Spinal cord (tissue), 10 donors: ENCODE results near the gene PLXND1. TPM values are rescaled to one million over a fixed set of nuclear protein-coding genes. Genes with fewer than 3 reads are reported as not detected.
A peak's percentile ranks its signal among the peaks of the same experiment; 100 is the strongest.

Experiments
- DNase-seq, 6 donors: peaks; one replicate each; pipeline versions ENCODE4 v3.0.0 to v3.0.0-alpha.2; 2013 to 2015; ENCODE audit warnings: low spot score in 6 of 6, low read depth in 4 of 6
- H3K27ac ChIP-seq: one replicate; pipeline ENCODE4 v1.5.1; 2013; ENCODE audit warnings: low read depth, low read length, control low read depth
- H3K27me3 ChIP-seq: one replicate; pipeline ENCODE4 v1.6.1; 2013; ENCODE audit warnings: low read length; ENCODE audit not compliant: control insufficient read depth, insufficient read depth
- H3K36me3 ChIP-seq: one replicate; pipeline ENCODE4 v1.6.1; 2013; ENCODE audit warnings: low read length; ENCODE audit not compliant: control insufficient read depth, insufficient read depth
- H3K4me1 ChIP-seq: one replicate; pipeline ENCODE4 v1.6.1; 2013; ENCODE audit warnings: low read length; ENCODE audit not compliant: control insufficient read depth, insufficient read depth
- H3K4me3 ChIP-seq: one replicate; pipeline ENCODE4 v1.5.1; 2013; ENCODE audit warnings: low read depth, low read length, control low read depth
- H3K9me3 ChIP-seq: one replicate; pipeline ENCODE4 v1.6.1; 2013; ENCODE audit warnings: low read length; ENCODE audit not compliant: control insufficient read depth, insufficient read depth
- whole genome bisulfite sequencing: methylation state at CpG from one replicate; pipeline ENCODE4 v1.1.5; 2013; ENCODE audit warnings: missing lambda C conversion rate; ENCODE audit not compliant: insufficient coverage; 5-methylcytosine and 5-hydroxymethylcytosine counted together
- polyA plus RNA-seq, 2 donors: library from polyadenylated mRNA; unstranded; fragments of 120-200 nt; gene quantifications; one replicate each; pipeline ENCODE4 v1.2.1, GENCODE V29; 2013; ENCODE audit not compliant: insufficient read length in 2 of 2
- total RNA-seq, 2 donors: library from RNA; depleted of rRNA in 1 of 2; stranded (reverse); fragments of 120-200 nt in 1 of 2; fragments of >200 nt in 1 of 2; gene quantifications; one replicate each; pipeline versions ENCODE4 v1.2.3 to v1.2.4, GENCODE V29; 2013 to 2014
- donor health status: healthy.

The PLXND1 gene
- total and polyA plus RNA-seq, 4 donors = 59.0 to 110 (median 65.9) TPM

DNA sequence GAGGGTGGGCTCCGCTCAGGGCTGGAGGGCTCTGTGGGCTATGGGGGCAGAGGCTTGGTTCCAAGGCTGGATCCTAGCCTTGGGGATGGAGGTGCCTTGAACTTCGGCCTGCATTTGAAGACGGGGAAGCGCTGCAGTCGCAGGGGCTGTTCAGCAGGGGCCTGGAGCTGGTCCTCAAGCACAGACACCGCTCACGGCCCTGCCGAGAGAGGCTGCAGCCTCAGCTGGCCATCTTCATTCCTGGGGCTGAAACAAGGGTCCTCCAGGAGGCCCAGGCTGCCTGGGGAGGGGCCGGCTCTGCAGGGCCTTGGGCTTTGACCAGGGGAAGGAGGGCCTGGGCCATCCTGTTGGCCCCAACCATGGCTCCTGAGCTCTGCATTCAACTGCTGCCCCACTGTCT lies 25.6 kb upstream of the PLXND1 start:
- 86% methylated on average over 9 of the region's 9 CpGs for WGBS
- no peaks in the 10 kb centered on the region for H3K9me3 ChIP-seq

DNA sequence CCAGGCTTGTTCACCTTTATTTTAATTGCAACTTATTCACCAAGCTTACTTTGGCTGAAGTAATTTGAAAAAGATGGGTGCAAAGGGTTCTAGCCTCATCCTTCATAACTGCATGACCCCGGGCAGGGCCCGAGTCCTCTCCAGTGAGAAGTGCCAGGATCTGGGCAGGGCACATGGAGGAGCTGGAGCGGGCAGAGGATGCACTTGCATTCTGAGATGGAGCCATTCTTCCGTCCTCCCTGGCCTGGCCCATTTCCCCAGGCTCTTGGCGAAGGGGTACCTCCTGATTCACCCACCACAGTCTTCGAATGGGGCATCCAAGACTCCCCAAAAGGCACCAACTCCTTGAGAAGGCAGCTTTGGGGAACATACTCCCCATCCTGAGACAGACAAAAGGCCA lies 22.5 kb upstream of the PLXND1 start:
- H3K4me1 ChIP-seq = peaks cover 42% of the 10 kb centered on the region
- no peak for DNase-seq
- 78% methylated on average over 5 of the region's 6 CpGs for WGBS
- H3K27me3 ChIP-seq = no peaks in the 10 kb centered on the region
- no peak overlapping the region for H3K27ac ChIP-seq
- no peaks in the 10 kb centered on the region for H3K9me3 ChIP-seq
- H3K36me3 ChIP-seq = no peaks in the 10 kb centered on the region
- no peak overlapping the region for H3K4me3 ChIP-seq

More for the DNA sequence above, 25.6 kb upstream of the PLXND1 start:
- Histone ChIP-seq H3K27me3 (no peaks in the 10 kb centered on the region), H3K36me3 (no peaks in the 10 kb centered on the region), H3K27ac (no peak overlapping the region), H3K4me1 (peaks cover 14% of the 10 kb centered on the region), H3K4me3 (no peak overlapping the region)
- no peak for DNase-seq

DNA sequence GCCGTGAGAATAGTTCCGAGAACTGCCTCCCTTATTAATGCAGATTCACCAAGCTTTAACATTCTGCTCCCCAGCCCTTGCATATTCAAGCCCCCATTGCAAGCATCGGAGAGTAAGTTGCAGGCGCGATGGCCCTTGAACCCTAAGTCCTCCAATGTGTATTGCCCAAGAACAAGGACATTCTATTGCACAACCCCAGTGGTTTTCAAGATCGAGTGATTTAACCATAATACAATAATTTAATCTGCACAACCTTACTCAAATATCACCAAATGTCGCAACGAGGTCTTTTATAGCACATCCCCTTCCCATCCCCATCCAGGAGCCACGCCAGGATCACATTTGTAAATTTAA lies 21.7 kb upstream of the PLXND1 start:
- no peaks in the 10 kb centered on the region for H3K27me3 ChIP-seq
- no peaks in the 10 kb centered on the region for H3K9me3 ChIP-seq
- peak overlapping the region; percentile 87 for H3K27ac ChIP-seq
- H3K36me3 ChIP-seq = no peaks in the 10 kb centered on the region
- peaks cover 50% of the 10 kb centered on the region for H3K4me1 ChIP-seq
- peak overlapping the region; percentile 32 for H3K4me3 ChIP-seq
- no peak for DNase-seq
- 11% methylated on average over 5 of the region's 9 CpGs for WGBS

DNA sequence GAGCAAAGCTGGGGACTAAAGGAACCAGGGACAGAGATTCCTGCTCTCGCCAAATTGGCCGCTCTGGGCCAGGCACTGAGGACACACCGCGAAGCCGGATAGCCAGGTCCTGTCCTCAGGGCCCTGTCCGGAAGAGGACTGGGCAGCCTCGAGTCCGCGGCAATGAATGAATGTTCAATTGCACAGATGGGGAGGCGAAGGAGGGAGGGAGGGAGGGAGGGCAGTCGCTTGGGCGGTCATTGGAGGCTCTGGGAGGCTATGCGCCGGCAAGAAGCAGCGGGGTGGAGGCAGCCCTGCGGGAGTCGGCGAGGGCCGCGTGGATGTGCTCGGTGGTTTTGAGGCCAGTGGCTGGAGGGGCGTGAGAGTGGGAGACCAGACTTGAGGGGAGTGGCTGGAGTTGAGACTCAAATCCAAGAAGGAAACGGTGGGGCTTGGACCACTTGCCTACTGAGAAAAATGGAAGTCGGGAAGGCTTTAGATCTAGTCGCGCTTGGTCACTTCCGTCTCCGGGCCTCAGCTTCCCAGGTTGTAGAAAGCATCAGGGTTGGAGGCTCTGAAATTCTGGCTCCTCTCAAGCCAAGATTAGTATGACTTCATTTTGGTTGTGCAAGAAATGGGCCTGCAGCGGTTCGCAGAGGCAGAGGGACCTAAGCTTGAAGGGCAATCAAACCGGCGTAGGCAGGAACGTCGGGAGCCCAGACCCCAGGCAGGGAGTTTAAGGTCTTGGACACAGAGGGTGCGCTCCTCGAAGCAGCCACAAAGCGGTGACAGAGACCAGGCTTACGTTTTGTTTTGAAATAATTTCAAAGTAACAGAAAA lies 21.1 kb upstream of the PLXND1 start:
- DNase-seq = peak; percentile 54 to 95 (median 65)
- Histone ChIP-seq H3K27me3 (no peaks in the 10 kb centered on the region), H3K9me3 (no peaks in the 10 kb centered on the region), H3K36me3 (no peaks in the 10 kb centered on the region), H3K27ac (peak overlapping the region; percentile 87), H3K4me3 (peak overlapping the region; percentile 44), H3K4me1 (peaks cover 54% of the 10 kb centered on the region)
- 8% methylated on average over 38 of the region's 38 CpGs for WGBS

DNA sequence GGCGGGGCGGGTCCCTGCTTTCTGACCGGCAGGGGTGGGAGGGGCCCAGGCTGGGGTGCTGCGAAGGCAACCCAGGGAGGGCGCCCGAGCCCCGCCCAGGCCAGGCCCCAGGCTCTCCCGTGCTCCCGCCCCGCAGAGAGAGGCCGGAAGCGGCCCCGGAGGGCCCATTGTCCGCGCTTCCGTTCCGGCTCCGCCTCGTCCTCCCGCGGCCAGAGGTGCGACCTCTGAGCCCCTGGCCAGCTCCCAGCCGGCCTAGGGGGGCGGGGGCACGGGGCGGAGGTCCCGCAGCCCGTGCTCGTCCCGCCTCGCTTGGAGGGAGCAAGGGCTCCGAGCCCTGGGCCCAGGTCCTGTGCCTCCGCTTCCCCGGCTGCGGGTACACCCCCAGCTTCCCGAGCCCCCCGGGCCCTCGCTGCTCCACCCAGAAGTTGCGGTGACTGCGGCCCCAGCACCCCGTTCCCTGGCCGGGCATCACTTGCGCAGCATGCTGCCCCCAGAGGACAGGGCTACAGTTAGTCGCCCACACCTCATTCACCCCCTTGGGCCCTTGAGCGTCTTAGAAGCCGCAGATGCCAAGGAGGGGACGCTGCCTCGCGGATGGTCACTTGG lies 20.4 kb upstream of the PLXND1 start:
- peak overlapping the region; percentile 44 for H3K4me3 ChIP-seq
- H3K9me3 ChIP-seq = no peaks in the 10 kb centered on the region
- 1% methylated on average over 49 of the region's 49 CpGs for WGBS
- DNase-seq = peak in 2 of 6 donors; percentile 28 to 71
- no peaks in the 10 kb centered on the region for H3K27me3 ChIP-seq
- peak overlapping the region; percentile 87 for H3K27ac ChIP-seq
- H3K4me1 ChIP-seq = peaks cover 60% of the 10 kb centered on the region
- H3K36me3 ChIP-seq = no peaks in the 10 kb centered on the region

DNA sequence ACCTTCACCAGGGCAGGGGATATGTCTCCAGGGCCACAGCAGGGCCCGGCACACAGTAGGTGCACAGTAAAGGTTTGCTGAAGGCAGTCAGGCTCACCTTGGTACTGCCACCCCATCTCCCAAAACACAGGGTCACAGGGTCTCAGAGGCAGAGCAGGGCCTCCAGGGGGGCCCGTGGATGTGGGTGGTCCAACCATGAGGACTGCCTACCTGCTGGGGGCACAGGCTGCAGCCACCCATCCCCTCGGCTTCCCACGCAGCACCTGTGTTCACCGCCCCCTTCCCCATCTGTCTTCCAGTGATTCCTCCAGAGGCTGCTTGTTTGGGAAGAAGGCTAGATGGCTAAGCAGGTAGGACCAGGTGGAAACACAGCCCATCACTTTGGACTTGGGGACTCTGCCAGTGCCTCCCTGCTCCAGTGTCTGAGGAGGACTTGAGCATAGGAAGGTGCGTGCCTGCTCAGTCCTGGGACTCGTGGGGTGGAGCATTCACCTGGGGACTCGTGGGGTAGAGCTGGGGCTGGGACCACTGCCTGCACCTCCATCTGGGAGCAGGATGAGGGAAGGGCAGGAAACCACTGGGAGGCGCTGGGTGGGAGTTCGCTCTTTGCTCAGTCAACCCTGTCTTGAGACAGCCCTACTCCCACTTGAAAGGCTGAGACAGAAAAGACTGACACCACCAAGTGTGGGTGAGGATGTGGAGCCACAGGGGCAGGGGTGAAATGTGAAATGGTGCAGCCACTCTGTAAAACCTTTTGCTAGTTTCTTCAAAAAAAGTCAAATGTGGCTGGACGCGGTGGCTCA lies 18.8 kb upstream of the PLXND1 start:
- 90% methylated on average over 8 of the region's 12 CpGs for WGBS
- H3K27me3 ChIP-seq = no peaks in the 10 kb centered on the region
- DNase-seq = no peak
- peak overlapping the region; percentile 33 for H3K27ac ChIP-seq
- H3K4me3 ChIP-seq = no peak overlapping the region
- H3K36me3 ChIP-seq = no peaks in the 10 kb centered on the region
- H3K9me3 ChIP-seq = no peaks in the 10 kb centered on the region
- H3K4me1 ChIP-seq = peaks cover 66% of the 10 kb centered on the region

DNA sequence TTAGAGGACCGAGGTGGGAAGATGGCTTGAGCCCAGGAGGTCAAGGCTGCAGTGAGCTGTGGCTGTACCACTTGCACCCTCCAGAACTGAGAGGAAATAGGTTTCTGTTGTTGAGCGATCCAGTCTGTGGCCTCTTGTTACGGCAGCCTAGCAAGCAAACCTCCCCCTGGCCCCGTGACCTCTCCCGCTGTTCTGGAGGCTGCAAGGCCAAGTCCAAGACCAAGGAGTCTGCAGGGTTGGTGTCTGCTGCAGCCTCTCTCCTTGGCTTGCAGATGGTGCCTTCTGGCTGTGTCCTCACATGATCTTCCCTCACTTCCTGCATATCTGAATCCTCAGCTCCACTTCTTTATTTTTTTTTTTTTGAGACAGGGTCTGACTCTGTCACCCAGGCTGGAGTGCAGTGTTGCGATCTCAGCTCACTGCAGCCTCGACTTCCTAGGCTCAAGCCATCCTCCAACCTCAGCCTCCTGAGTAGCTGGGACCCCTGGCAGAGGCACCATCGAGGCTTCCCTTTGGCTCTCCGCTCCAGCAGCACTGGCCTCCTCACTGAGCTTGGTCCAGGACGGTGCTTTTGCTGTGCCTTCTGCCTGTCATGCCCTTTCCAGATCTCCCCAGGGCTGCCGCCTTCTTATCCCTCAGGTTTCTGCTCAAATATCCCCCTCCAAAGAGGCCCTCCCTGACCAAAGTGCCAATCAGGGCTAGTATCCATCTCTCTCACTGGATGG lies 18.0 kb upstream of the PLXND1 start:
- peaks cover 71% of the 10 kb centered on the region for H3K4me1 ChIP-seq
- 89% methylated on average over 11 of the region's 11 CpGs for WGBS
- H3K36me3 ChIP-seq = no peaks in the 10 kb centered on the region
- no peaks in the 10 kb centered on the region for H3K9me3 ChIP-seq
- H3K4me3 ChIP-seq = no peak overlapping the region
- no peak for DNase-seq
- no peak overlapping the region for H3K27ac ChIP-seq
- no peaks in the 10 kb centered on the region for H3K27me3 ChIP-seq

DNA sequence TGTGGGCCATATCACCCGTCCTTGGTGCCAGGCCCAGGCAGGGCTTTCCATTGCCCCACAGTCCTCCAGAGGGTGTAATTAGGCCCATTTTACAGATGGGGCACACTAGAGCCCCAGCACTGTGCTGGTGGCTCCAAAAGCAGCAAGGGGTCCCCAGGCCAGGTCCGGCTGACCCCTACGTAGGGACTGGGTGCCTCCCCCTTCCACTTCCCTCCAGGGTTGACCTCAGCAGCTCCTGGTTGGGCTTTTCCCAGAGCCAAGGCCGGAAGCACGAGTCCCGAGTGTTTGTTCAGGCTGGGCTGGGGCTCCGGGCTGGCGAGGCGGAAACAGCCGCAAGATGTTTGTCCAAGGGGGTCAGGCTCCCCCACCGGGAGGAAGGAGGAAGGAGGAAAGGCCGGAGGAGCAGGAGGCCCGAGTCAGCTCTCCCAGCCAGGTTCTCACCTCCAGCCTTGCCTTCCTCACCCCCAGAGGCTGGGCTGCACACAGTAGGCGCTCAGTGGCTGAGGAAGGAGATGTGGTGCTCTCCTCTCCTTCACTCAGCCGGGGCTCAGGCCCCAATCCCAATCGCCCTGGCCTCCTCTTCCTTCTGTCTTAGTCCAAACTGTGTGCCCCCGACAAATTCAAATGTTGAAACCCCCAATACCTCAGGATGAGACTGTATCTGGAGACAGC lies 17.1 kb upstream of the PLXND1 start:
- peaks cover 79% of the 10 kb centered on the region for H3K4me1 ChIP-seq
- no peaks in the 10 kb centered on the region for H3K36me3 ChIP-seq
- H3K27ac ChIP-seq = peak overlapping the region; percentile 76
- H3K4me3 ChIP-seq = no peak overlapping the region
- H3K9me3 ChIP-seq = no peaks in the 10 kb centered on the region
- 51% methylated on average over 11 of the region's 17 CpGs for WGBS
- DNase-seq = peak in 1 of 6 donors; percentile 66
- H3K27me3 ChIP-seq = no peaks in the 10 kb centered on the region

DNA sequence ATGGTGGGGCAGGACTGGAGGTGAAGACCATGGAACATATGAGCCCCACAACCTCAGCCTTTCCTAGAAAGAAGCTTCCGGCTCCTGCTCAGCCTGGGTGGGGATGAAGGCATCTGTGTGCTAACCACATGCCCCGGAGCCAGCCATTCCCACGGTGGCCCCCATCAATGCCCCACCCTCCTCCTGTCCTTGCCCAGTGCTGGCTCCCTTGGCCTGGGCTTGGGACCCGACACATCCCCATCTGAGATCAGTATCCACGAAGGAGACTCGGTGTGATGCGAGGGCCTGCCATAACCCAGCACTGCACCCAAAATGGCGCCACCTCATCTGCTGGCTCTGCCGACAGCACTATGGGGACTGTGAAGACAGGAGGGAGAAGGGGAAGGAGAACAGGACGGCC lies 16.5 kb upstream of the PLXND1 start:
- Histone ChIP-seq H3K4me1 (peaks cover 74% of the 10 kb centered on the region), H3K9me3 (no peaks in the 10 kb centered on the region), H3K27me3 (no peaks in the 10 kb centered on the region), H3K4me3 (no peak overlapping the region), H3K27ac (peak overlapping the region; percentile 76), H3K36me3 (no peaks in the 10 kb centered on the region)
- no peak for DNase-seq
- 95% methylated on average over 7 of the region's 10 CpGs for WGBS
